Activated CD4-positive, CD25-positive, alpha-beta regulatory T cell (primary cell): Measurements from ENCODE around the gene RAD51C.
"Not testable (repeated sequence)": the region's sequence is repeated elsewhere in the genome, so short reads cannot be mapped to it uniquely, and the experiment has no call there.

ENCODE experiments used
- DNase-seq, 4 experiments: peaks; one replicate each; lab custom pipeline; 2025; lab: John Stamatoyannopoulos, UW

RAD51C gene

GRCh38 chr17:58692239-58693055, at the start of gene RAD51C:
Gene RAD51C (plus strand): TSS chr17:58692602. CDS start chr17:58692644, 42 bp downstream.
- DNase-seq: peak; percentile 71 to 82 (median 73)

- DNase-seq: no peak
Observed at GRCh38 chr17:58643147-58643546, 49.3 kb upstream of the RAD51C start.

- no peak for DNase-seq
Observed at GRCh38 chr17:58648236-58648635, 44.2 kb upstream of the RAD51C start.

- DNase-seq: not testable (repeated sequence)
Observed at GRCh38 chr17:58657962-58658803, 34.2 kb upstream of the RAD51C start.

- peak; percentile 41 to 74 (median 57) for DNase-seq
Observed at GRCh38 chr17:58658804-58659713, 33.3 kb upstream of the RAD51C start.

- not testable (repeated sequence) for DNase-seq
Observed at GRCh38 chr17:58659714-58660084, 32.7 kb upstream of the RAD51C start.

- no peak for DNase-seq
Observed at GRCh38 chr17:58660621-58661020, 31.8 kb upstream of the RAD51C start.

GRCh38 chr17:58661499-58661898, 30.9 kb upstream of the RAD51C start:
- no peak for DNase-seq

GRCh38 chr17:58664302-58664701, 28.1 kb upstream of the RAD51C start:
- DNase-seq: no peak

GRCh38 chr17:58665946-58666857, 26.2 kb upstream of the RAD51C start:
- DNase-seq: no peak

- DNase-seq: no peak
Observed at GRCh38 chr17:58666858-58667267, 25.5 kb upstream of the RAD51C start.

- no peak for DNase-seq
Observed at GRCh38 chr17:58667934-58668597, 24.3 kb upstream of the RAD51C start.

GRCh38 chr17:58668598-58668935, 23.8 kb upstream of the RAD51C start:
- no peak for DNase-seq

GRCh38 chr17:58669853-58670252, 22.5 kb upstream of the RAD51C start:
- no peak for DNase-seq

GRCh38 chr17:58671969-58672368, 20.4 kb upstream of the RAD51C start:
- no peak for DNase-seq

GRCh38 chr17:58677194-58677880, 15.1 kb upstream of the RAD51C start:
- no peak for DNase-seq

- not testable (repeated sequence) for DNase-seq
Observed at GRCh38 chr17:58678287-58678686, 14.1 kb upstream of the RAD51C start.

GRCh38 chr17:58679263-58680037, 13.0 kb upstream of the RAD51C start:
- DNase-seq: no peak

GRCh38 chr17:58680038-58680369, 12.4 kb upstream of the RAD51C start:
- DNase-seq: no peak
